ENCODE results near the gene AGER.

AGER gene

DNA sequence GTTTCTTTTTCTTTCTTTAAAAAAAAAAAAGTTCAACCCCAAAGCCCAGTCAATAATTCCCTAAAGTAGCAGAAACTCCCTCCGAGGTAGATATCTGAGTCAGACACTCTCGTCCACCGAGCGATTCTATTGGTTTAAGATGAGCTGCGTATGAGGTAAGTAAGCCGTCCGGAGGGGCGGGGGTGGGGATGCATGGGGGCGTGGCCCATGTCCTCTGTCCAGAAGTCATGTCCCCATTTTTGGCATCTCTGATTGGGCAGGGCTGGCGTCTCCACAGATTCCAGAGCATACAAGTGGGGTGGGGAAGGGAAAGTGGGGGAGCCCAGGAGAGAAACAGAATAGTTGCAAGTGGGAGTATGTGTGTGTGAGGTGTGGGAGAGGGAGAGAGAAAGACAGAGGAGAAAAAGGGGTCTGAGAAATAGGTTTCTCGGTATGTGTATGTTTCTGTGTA, 1.7 kb upstream of the AGER start:
- DNase-seq, result peak; percentile 81

DNA sequence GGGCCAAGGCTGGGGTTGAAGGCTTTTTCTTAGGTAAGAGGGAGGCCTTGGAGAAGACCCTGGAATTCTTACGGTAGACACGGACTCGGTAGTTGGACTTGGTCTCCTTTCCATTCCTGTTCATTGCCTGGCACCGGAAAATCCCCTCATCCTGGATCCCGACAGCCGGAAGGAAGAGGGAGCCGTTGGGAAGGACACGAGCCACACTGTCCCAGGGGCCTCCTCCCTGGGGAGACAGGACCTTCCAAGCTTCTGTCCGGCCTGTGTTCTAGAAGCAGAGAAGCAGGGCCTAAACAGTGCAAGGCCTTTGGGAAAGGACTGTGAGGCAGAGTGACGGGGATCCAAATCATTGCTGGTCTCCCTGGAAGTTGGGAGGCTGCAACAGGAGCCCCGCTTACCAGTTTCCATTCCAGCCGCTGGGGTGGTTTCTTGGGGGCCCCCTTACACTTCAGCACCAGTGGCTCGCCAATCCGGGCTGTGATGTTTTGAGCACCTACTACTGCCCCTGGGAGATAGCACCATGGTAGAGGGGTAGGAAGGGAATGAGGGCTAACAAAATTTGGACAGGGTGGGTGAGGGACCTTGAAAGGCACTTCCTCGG, 470 bp downstream of the AGER start:
- no peak for DNase-seq

DNA sequence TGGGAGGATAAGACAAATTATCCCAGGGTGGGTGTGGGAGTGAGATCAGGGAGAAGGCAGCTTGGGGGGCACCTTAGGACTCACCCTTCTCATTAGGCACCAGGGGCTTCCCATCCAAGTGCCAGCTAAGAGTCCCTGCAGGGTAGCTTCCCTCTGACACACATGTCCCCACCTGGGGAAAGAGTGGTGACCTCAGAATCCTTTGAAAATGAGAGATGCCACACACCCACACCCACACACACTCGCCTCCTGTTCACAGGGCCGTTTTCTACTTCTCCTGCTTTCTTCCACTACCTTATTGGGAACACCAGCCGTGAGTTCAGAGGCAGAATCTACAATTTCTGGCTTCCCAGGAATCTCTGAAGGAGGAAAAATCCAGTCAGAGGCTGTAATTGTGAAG, 1.0 kb downstream of the AGER start:
- no peak for DNase-seq

DNA sequence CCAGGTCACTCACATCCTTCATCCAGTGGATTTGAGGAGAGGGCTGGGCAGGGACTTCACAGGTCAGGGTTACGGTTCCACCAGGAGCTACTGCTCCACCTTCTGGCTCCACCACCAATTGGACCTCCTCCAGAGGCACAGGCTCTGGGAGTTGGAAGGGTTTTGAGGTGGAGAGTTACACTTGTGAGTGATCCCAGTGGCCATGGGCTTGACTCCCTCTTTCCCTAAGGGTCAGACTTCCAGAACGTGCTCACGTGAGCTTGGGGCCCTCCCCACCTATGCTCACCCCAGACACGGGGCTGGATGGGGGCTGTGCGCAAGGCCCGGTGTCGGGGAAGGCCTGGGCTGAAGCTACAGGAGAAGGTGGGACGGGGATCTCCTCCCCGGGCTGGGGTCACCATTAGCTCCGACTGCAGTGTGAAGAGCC, 1.5 kb downstream of the AGER start:
- DNase-seq, result no peak

DNA sequence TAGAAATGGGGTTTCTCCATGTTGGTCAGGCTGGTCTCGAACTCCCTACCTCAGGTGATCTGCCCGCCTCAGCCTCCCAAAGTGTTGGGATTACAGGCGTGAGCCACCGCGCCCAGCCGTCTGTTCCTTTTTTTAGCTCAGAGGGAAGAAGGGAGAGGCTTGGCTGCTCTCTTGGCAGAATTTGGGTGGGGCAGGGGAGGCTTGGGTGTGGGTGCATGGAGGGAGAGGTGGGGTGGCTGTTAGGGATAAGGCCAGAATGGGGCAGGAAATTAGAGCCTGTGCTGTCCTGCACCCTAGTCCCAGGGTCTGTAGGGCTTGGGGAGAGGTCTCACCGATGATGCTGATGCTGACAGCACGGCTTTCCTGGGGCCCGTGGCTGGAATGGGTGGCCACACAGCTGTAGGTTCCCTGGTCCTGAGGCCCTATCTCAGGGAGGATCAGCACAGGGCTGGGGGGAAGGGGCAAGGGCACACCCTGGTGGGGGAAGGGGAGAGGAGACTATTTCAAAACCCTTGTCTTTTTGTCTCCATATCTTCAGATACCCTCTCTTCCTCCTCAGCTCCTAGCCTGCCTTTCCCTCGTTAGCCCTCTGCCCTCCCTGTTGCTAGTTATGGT, 2.0 kb downstream of the AGER start:
- DNase-seq, result no peak

DNA sequence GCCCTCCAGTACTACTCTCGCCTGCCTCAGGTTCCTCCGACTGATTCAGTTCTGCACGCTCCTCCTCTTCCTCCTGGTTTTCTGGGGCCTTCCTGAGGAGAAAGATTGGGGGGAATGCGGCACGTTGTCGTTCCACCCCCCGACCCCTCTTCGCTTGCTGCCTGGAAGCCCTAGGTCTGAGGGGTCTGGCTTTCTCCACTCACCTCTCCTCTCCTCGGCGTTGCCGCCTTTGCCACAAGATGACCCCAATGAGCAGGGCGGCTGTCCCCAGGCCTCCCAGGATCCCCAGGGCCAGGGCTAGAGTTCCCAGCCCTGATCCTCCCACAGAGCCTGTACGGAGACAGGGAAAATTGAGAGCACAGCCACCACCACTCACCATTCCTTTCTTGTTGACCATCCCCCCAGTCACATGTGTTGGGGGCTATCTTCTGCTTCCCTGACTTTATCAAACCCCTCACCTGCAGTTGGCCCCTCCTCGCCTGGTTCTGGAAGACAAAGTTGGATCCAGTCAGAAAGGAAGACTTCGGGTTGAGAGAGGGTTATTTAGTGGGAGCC, 2.8 kb downstream of the AGER start:
- DNase-seq, result no peak

DNA sequence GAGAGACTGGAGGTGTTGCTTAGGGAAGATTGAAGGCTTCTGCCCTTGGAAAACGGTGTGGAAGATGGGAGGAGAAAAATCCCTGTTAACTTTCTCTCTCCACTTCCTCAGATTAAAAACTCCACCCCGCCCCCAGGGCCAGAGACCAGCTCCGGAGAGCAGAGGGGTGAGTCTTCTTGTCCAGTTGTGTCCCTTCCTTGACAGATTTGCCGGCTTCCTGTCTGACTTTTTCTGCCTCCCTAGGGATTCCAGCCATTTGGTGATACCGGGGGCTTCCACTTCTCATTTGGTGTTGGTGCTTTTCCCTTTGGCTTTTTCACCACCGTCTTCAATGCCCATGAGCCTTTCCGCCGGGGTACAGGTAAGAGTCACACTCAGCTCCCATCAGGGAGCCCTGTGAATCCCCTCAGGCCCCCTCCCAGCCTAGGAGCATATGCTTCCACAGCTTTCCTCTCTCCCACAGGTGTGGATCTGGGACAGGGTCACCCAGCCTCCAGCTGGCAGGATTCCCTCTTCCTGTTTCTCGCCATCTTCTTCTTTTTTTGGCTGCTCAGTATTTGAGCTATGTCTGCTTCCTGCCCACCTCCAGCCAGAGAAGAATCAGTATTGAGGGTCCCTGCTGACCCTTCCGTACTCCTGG, 4.2 kb downstream of the AGER start:
- DNase-seq, result no peak

DNA sequence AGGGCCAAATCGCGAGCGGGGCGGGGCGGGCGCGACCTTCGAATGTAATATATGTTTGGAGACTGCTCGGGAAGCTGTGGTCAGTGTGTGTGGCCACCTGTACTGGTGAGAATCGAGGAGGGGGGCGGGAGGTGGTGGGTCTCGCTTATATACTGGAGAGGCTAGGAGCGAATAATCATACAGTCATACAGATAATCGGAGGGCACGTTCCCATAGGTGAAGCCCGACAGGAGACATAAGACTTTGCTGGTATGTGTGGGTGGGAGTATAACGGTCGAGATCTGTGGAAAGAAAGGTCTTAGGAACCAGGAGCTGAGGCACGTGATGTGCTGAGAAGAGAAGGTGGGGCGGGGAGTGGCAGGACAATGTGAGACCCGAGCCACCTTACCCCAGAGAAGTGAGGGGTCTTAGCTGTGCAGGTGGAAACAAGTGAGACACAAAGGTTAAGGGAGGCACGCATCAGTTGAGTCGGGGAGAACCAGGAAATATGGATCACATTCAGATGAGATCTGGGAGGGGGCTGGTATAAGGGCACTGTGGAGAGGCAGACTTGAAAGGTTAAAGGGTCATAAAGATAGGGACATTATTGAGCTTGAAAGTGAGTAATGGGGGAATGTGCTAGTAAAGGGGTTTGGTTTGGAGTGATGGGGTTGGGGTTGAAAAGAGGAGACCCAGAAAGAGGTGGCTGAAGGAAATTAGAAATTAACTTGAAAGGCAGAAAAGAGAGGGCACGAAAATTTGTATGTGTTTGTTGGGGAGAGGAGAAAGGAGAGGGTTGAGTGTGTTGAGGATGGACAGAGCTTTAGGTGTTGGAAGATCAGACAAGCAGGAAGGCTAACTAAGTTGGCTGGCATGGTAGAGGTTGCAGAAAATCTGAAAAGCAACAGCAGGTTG, 5.3 kb downstream of the AGER start:
- DNase-seq, result no peak

DNA sequence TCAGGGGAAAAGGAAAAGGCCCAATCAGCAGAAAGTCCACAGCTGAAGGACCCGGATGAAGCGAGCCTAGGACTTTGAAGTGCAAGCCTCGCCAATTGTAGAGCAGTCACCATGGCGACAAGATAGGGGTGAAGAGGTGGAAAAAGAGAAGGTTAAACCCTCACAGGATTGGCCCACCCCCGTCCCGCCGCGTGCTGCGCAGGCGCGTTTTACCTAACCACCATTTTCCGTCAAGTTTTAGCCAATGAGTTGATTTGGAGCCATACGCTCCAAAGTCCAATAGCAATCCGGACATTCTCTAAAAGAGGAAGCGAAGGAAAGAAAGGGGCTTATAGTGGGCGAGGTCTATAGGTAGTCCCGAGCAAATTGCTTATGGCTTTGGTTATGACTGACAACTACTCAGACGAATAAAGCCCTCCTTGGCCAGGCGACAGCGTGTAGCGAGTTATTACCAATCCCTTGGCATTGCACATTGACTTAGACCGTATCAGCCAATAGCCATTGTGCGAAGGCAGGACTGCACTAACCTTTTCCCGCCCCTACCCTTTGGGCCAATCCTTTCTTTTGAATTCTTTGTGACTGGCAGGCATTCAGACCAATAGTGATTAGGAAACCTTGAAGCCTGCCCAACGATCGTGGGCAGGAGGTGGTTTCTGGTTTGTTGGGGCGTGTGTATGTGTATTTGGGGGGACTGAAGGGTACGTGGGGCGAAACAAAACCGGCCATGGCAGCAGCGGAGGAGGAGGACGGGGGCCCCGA, 6.1 kb downstream of the AGER start, which contains the start of gene RNF5:
RNF5 (plus strand) TSS at position 618 of the 759 bp plus-strand sequence; CDS start at position 725, 107 bp downstream.
- peak; percentile 99 for DNase-seq

DNA sequence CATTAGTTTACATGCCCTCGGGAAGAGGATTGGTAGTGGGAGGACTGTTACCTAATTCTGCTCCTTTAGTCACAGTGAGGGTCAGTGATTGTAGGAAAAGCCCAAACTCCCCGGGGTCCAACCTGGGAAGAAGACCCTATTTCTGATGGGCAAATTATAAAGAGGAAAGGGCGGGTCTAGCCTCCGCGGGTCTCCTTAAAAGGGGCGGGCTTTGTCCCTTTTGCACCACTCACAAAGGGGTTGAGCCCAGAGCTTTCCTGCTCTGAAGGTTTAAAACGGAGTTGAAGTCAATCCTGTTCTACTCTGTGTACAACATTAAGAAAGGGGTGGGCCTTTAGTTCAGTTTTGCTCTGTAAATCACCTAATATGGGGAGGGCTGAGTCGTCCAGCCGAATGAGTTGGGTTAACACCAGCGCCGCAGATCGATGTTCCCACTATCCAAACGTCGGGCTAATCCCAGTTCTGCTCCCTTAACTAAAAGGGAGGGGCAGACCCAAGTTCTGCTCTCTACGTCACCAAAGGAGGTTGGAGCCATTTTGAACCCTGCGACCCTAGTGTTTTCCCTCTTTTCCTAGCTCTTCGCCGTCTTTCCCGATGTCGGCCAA, 6.8 kb downstream of the AGER start:
- DNase-seq, result no peak

DNA sequence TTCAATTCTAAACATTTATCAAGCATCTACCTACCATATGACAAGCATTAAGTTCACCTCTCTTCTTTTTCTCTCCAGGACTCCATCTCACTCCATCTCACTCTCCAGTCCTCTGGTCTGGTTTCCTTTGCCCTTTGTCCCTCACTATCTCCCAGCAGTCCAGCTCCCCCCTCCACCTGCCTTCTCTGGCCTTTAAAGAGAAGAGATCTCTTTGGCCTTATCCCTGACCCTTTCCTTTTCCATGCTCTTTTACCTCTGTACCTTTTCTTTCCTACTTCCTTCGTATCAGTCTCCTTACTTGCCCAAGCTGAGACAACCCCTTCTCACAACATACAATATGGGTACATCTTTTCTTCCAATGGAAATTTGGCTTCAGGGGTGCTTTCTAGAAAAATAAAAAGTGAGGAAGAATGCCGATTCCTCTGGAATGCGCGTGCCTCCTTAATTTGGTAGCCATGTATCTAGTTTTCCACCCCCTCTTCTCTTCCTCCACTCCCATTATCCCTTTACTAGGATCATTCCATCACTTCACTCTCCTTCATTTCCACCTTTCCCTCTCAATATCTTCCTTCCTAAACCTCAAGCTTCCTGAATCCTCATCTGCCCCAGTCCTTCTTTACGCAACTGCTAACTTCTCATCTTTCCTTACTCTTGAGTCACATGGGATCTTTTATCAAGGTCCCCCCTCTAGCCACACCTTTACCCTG, 7.4 kb downstream of the AGER start:
- DNase-seq, result peak; percentile 17

DNA sequence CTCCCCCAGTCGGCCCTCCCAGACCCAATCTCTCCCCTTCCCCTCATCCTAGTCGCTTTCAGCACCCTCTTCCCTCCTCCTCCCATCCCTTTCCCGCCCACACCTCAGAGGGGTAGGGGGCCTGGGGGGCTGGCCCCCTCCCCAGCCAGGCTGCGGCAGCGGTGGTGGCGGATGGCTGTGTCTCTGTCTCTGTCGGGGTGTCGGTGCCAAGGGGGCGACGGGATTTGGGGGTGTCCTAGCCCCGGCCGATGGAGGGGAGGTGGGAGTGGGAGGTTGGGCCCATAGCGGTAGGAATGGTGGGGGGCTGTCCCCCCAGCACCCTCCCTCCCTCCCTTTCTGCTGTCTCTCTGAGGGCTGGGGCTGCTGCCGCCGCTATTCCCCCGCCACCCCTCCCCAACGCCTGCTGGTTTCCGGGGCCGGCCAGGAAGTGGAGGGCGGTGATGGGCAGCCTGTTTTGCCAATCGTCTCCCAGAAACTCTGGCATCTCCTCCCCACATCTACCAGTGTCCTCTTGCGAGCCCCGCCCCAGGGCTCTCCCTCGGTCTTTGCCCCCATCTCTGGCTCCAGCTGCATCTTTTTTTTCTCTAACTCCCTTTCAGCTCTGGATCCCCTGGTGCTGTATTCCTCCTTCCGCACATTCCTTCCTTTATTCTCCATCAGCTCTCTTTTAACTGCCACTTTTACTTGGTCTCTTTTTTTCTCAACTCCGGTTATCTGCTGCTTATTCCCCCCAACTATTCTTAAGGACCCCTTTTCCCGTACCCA, 8.2 kb downstream of the AGER start, which contains the start of gene AGPAT1:
AGPAT1 (minus strand) TSS at position 374 of the 765 bp plus-strand sequence. CDS start 4,588 bp downstream, outside the sequence.
- peak; percentile 99 for DNase-seq

DNA sequence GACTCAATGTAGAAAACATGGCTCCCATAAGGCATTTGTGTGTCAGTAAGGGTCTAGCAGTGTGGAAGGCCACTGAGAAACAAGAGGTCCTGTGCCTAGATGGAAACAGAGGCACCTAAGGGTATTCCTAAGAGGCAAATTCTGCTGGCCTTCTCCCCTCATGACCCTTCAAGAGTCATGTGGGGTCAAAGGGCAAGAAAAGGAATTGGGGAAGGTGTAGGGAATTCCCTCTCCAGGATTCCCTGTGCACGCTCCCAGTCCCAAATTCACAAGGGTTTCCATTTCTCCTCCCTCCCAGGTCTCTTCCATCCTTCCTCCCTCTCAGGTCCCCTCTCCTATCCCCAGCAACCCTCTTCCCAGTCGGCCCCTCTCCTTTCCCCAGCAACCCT, 8.7 kb downstream of the AGER start:
- DNase-seq, result no peak

DNA sequence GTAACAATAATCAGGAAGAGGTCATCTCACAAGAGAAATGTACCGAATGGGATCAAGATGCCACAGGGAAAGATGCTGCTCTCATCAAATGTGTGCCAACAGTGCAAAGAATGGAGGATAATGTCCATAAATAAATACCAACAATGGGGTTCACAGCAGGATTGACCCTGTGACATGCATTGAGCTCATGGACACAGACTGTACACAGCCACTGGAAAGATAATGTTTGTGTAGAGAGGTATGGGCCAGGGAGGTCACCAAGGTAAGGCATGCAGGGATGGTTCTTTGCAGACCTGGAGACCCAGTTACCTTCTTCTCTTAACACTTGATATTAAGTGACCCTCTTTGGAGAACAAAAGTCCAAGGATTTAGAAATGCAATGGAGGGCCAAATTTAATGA, 9.6 kb downstream of the AGER start:
- DNase-seq, result no peak

DNA sequence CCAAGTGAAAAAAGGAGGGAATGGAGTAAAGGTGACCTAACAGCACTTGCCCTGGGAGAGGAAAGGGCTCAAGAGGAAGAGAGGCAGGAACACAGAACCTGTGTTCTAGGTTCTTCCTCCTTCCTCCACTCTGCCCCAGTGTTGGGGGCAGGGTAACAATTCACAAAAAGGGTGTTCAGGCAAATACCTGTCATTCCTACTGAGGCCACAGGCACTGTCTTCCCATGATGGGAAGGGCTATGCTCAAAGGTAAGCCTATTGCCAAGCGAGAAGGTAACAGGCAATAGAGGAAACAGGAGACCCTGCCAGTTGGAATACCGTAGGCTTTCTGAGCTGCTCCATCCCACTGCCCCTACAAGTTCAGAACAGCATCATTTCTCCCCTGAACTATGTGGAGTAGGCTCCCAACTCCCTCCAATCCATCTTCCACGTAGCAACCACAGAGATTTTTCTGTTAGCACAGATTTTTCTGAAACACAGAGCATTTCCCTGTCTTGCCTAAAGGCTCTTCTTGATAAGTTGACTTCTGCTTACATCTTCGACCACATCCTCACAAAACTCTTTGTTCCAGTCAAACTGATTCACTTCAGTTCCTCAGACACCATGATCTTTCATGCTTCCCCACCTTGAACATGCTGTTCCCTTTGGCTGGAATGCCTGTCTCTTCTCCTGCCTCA, 10.9 kb downstream of the AGER start:
- peak; percentile 15 for DNase-seq

DNA sequence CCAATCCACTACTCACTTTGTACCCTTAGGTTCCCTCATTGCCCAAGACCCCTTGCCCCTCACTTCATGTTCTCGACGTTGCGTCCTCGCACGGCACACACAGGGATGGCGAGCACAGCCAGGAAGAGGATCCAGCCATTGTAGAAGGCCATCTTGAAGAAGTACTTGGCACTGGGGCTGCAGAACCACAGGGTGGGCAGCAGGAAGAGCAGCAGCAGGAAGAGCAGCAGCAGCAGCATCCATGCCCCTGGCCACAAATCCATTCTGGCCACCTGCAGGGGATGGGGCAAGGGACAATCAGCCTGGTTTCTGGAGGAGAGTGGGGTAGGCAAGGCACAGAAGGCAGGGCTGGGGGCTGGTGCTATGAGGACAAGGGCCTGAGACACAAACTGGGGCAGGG, 12.8 kb downstream of the AGER start:
- no peak for DNase-seq

DNA sequence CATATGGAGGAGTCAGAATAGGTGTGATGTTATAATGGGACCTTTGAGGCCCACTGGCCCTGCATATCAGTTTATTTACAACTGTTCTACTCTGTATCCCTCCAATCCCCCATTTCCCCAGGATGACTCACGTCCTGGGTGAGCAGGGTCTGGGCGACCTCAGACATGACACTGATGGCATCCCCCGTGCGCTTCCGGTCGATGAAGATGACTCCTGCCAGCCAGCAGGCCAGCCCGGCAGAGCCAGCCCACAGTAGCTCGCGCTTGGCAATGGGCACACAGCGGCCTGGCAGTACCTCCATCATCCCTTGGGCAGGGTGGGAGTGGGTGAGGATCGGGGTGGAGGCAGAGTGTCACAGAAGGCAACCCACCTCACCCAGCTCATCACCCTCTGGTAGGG, 13.8 kb downstream of the AGER start:
- no peak for DNase-seq

DNA sequence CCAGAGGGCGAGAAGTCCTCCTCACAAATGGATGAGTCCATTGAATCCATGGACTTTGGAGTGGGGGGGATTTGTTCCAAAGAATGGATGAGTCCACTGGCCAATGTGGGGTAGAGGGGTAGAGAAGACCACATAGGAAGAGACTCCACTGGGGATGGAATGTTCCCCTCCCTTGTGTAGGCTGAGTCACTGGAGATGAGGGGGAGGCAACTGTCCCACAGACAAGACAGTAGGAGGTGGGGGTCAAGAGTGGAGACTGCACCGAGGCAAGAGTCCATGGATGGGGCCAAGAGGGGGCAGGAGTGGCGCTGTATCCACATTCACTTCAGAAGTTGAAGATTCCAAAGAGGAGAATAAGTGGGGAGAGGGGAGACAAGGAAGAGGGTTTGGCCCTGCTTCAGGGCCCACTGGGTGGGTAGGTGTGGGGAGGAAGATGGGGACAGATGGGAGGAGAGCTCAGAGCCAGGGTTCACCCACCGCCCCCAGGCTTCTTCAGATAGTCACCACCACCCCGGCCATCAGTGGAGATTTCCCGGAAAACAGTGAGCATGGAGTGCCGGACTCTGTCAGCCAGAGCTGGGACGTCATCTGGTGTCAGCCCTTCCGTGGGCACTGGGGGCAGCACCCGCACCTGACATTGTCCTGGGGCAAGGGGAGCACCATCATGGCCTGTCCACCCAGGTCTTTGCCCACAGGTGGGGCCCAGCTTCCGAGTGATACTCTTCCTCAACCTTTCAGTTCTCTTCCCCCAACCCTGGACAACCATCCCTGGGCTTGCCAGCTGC, 15.1 kb downstream of the AGER start:
- peak; percentile 16 for DNase-seq

DNA sequence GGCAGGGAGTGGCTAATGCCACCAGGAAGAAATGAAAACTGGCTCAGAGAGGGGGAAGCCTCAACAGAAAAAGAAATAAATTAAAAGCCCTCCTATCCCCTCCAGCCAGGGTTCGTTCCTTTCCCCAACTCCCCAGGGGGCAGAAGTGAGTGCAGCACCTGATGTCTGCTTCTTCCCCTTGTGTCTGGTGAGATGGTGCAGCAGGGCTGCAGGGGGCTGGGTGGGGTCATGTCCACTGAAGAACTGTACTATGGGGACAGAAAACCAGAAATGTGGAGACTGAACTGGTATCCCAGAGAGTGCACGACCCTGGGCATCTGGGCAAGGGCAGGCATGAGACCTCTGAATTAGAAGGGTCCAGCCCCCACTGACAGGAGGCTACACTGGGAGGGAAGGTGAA, 15.7 kb downstream of the AGER start:
- DNase-seq, result no peak
